Measurements from ENCODE around the gene PCGF6.

Gene PCGF6

GRCh38 chr10:103284170-103284569, 66.8 kb downstream of the PCGF6 start:
- no peak for TF ChIP-seq ZNF600 (tag by site-specific recombination; IDR thresholded peaks at IDR 0.05)
- no peak for TF ChIP-seq GLIS2 (tag by site-specific recombination; IDR thresholded peaks at IDR 0.05)
- no peak for TF ChIP-seq SALL2 (tag by site-specific recombination; IDR thresholded peaks at IDR 0.05; ENCODE audit: borderline replicate concordance)
- peak; percentile 82 for TF ChIP-seq PRDM6 (tag by site-specific recombination; IDR thresholded peaks at IDR 0.05)
- no peak for TF ChIP-seq ZFP41 (tag by site-specific recombination; IDR thresholded peaks at IDR 0.05; ENCODE audit: borderline replicate concordance)
- 0 out of 2 replicates have a peak, but pooled peaks have one; percentile 39 for TF ChIP-seq ZEB2 (tag by site-specific recombination; IDR thresholded peaks at IDR 0.05)
- no peak for TF ChIP-seq IKZF3 (tag by site-specific recombination; IDR thresholded peaks at IDR 0.05)
- TF ChIP-seq ZNF114 (tag by site-specific recombination; IDR thresholded peaks at IDR 0.05), result no peak
- no peak for TF ChIP-seq ZBTB17 (tag by site-specific recombination; IDR thresholded peaks at IDR 0.05)
- TF ChIP-seq ZNF701 (tag by site-specific recombination; IDR thresholded peaks at IDR 0.05), result no peak
- TF ChIP-seq ZNF350 (tag by site-specific recombination; IDR thresholded peaks at IDR 0.05), result 0 out of 2 replicates have a peak, but pooled peaks have one; percentile 29
- 0 out of 2 replicates have a peak, but pooled peaks have one; percentile 39 for TF ChIP-seq ZNF121 (tag by site-specific recombination; IDR thresholded peaks at IDR 0.05)
- TF ChIP-seq SP7 (tag by site-specific recombination; IDR thresholded peaks at IDR 0.05), result peak; percentile 65; the same call in 1 of the 2 replicates
- Histone ChIP-seq H3K4me1 (ENCODE audit: control insufficient read depth, insufficient read depth, low read length) (peaks cover 7% of the 10 kb centered on the region), H3K36me3 (ENCODE audit: control insufficient read depth in 2 of 2, insufficient read depth in 1 of 2, low read length in 2 of 2) (peaks cover 0 to 3% of the 10 kb centered on the region in 2 experiments; a peak in 1 of 3 replicates), H3K4me3 (ENCODE audit: low read depth, low read length) (no peak overlapping the region), H3K27ac (ENCODE audit: extremely low read depth, low read depth, low read length) (no peak overlapping the region), H3K9me3 (ENCODE audit: control insufficient read depth, insufficient read depth, low read depth, low read length) (no peaks in the 10 kb centered on the region)
- ChIA-PET CTCF (no interaction called here), POLR2A (interaction anchor here (0.6 to 0.7 kb wide), 2 partner anchors 10 to 520 kb away, joined by 4 to 7 read pairs; no protein-coding TSS in a partner anchor)

GRCh38 chr10:103282961-103283360, 68.0 kb downstream of the PCGF6 start:
- H3K36me3 ChIP-seq (ENCODE audit: control insufficient read depth in 2 of 2, insufficient read depth in 1 of 2, low read length in 2 of 2), result peaks cover 0 to 3% of the 10 kb centered on the region in 2 experiments; a peak in 1 of 3 replicates
- CTCF ChIA-PET, result no interaction called here
- POLR2A ChIA-PET, result no interaction called here
- H3K4me1 ChIP-seq (ENCODE audit: control insufficient read depth, insufficient read depth, low read length), result peaks cover 8% of the 10 kb centered on the region
- H3K4me3 ChIP-seq (ENCODE audit: low read depth, low read length), result no peak overlapping the region
- H3K27ac ChIP-seq (ENCODE audit: extremely low read depth, low read depth, low read length), result no peak overlapping the region
- no peaks in the 10 kb centered on the region for H3K9me3 ChIP-seq (ENCODE audit: control insufficient read depth, insufficient read depth, low read depth, low read length)
- TF ChIP-seq SCRT2 (tag by site-specific recombination; IDR thresholded peaks at IDR 0.05) (no peak), ZNF621 (tag by site-specific recombination; IDR thresholded peaks at IDR 0.05) (no peak), ZNF776 (tag by site-specific recombination; IDR thresholded peaks at IDR 0.05; ENCODE audit: borderline replicate concordance) (no peak), ZXDB (tag by site-specific recombination; IDR thresholded peaks at IDR 0.05) (no peak), ZNF184 (tag by site-specific recombination; IDR thresholded peaks at IDR 0.05) (no peak), ZNF530 (tag by site-specific recombination; IDR thresholded peaks at IDR 0.05; ENCODE audit: low read depth) (no peak), BCL11B (tag by site-specific recombination; IDR thresholded peaks at IDR 0.05; ENCODE audit: low read depth) (no peak), ZBTB11 (tag by site-specific recombination; conservative IDR thresholded peaks at IDR 0.05; ENCODE audit: low read depth) (no peak), ZNF660 (tag by site-specific recombination; IDR thresholded peaks at IDR 0.05) (no peak), ZBTB26 (tag by site-specific recombination; optimal IDR thresholded peaks at IDR 0.05) (no peak), EGR2 (tag by site-specific recombination; IDR thresholded peaks at IDR 0.05; ENCODE audit: low read depth) (no peak), ZNF76 (tag by site-specific recombination; IDR thresholded peaks at IDR 0.05; ENCODE audit: borderline replicate concordance, low read depth) (no peak), ZNF202 (tag by site-specific recombination; IDR thresholded peaks at IDR 0.05; ENCODE audit: borderline replicate concordance) (no peak), BCL11A (tag by site-specific recombination; IDR thresholded peaks at IDR 0.05; ENCODE audit: low read depth) (no peak), MEIS1 (CRISPR knock-in tag; IDR thresholded peaks at IDR 0.05; ENCODE audit: borderline replicate concordance) (no peak), ZNF510 (tag by site-specific recombination; IDR thresholded peaks at IDR 0.05; ENCODE audit: insufficient replicate concordance) (no peak), ZNF639 (tag by site-specific recombination; IDR thresholded peaks at IDR 0.05) (no peak)
